Activated T-cell treated with anti-CD3 and anti-CD28 coated beads, Interleukin-2, amount 50 U/mL, for 1 hour (primary cell): Measurements from ENCODE around the gene HIPK1.
"Not testable (repeated sequence)": the region's sequence is repeated elsewhere in the genome, so short reads cannot be mapped to it uniquely, and the experiment has no call there.

Experiments
- DNase-seq: peaks from one replicate; pipeline ENCODE4 v3.0.0-alpha.2; 2020

The HIPK1 gene

DNA sequence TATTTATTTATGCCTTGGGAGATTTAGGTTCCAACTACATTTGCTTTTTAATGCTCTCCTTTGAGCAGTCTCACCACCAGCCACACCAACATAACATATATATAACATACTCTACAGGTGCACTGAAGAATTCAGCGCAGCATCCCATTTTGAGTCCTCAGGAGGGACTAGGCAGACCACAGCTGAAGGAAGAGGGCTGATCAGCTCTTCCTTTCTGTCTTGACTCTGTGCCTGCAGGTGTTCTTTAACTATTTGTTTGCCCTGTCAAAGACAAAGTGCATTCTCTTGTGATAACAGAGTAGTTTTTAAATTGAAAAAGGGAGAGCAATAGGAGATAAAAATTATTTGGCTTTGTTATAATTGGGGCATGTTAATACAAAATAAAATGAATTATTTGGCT, 17.0 kb downstream of the HIPK1 start:
- DNase-seq, result no peak

DNA sequence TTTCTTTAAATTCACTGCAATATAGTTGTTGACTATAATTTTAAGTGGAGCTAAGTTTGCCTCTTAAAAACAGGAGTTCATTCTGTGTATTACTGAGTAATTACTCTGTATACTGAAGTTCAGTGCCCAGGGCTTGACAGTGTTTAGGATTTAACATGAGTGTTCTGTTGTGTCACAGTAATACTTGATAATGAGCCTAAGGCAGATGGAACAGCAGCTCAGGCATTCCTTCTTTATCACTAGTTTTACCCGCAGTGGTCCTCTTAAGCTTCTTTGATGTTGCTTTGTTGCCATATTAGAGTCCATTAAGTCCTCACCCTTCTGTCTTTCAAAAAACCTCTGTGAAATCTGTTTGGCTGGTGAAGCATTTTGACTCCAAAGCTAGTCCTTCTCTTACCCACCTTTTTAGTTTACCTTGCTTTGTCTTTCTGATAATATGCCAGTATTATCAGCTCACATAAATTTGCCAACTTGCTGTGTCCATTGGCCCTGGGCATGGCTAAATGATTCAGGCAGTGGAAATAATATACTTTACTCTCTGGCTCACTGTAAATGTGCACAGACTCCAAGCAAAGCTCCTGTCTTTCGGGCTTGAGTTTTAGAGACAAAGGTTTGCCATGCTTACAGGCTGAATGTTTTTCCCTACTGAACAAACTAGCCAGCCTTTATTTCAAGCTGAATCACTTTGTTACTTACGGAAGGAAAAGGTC, 17.7 kb downstream of the HIPK1 start:
- no peak for DNase-seq

DNA sequence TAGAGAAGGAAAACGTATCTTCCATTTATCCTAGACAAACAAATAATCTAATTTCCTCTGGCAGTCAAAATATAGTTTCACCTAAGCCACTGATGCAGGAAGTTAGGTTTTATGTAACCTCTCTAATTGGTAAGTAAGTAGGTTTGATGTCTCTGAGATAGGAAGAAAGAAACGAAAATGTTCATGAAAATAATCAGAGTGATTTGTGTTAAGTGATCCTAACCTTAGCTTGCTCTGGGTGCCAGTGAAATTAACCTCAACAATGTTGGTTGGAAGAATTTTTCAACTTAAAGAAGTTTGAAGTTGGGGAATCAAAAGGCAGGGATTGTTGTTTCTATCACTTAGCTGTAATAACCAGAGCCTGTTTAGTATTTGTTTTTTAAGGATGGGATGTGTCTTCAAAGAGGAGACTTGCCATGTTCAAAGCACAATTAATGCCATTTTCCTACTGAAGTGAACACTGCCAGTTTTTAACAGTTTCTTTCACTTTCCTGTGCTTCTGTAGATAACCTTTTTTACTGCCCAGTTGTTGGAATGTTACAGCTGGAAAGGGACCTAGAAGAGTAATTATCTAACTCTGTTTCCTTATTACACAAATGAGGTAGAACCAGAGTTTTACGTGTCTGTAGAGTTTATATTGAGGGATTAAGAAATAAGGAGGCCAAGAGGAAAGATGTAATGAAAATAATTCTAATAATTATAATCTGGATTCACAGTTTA, 18.4 kb downstream of the HIPK1 start:
- DNase-seq, result no peak

DNA sequence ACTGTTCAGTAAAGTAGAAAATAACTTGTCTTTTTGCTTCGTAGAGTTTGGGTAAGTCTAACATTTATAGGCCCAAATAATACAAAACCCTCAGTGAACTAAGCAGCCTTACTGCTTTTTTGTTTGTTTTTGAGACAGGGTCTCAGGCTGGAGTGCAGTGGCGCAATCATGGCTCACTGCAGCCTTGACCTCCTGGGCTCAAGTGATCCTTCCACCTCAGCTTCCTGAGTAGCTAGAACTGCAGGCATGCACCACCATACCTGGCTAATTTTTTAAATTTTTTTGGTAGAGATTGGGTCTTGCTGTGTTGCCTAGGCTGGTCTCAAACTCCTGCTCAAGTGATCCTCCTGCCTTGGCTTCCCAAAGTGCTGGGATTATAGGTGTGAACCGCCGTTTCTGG, 19.0 kb downstream of the HIPK1 start:
- DNase-seq, result not testable (repeated sequence)

DNA sequence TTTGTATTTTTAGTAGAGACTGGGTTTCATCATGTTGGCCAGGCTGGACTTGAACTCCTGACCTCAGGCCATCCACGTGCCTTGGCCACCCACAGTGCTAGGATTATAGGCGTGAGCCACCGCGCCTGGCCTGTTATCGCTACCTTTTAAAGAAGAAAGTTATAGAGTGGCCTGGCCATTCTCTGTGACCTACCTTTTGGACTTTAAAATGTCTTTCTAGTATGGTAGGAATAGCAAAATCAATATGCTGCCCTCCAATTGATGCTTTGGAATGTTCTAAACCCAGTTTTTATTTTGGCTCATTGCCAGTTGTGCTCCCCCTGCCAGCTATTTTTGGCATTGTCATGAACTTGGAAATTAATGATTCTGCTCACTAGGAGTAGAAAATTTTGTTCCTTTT, 19.9 kb downstream of the HIPK1 start:
- DNase-seq, result no peak

DNA sequence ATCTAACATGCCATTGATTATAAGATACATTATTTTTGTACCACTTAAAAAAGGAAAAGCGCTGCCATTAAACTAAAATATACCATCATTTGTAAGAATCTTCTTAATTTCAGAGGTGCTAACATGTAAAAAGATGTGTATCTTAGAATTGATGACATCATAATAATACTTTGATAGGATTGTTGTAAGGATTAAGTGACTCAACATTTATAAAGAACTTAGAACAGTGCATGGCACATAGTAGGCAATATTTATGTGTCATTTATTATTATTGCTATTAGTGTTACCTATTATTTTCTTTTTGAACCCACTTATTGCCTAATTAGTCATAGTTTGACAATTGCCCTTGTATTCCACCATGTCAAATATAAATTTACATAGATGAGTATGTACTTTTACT, 21.8 kb downstream of the HIPK1 start:
- no peak for DNase-seq

DNA sequence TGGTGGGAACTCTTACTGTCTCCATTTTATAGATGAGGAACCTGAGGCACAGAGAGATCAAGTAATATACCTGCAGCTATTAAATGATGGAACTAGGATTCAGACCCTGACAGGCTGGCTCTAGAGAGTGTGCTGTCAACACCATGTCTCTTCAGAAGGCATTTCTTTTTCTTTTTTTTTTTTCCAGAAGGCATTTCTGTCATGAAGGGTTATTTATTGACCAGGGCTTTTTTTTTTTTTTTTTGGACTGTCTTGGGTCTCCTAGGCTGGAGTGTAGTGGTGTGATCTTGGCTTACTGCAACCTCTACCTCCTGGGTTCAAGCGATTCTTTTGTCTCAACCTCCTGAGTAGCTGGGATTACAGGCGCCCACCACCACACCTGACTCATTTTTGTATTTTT, 22.6 kb downstream of the HIPK1 start:
- DNase-seq, result no peak

DNA sequence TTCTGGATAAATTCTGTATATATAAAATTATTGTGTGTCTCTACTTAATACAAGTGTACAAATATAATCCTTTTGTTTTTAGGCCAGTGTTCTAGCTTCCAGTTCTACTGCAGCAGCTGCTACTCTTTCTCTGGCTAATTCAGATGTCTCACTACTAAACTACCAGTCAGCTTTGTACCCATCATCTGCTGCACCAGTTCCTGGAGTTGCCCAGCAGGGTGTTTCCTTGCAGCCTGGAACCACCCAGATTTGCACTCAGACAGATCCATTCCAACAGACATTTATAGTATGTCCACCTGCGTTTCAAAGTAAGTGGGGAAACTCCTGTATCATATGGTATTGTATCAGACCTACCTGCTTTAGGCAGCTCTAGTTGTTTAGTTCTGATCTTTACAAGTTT, 28.9 kb downstream of the HIPK1 start:
- no peak for DNase-seq

DNA sequence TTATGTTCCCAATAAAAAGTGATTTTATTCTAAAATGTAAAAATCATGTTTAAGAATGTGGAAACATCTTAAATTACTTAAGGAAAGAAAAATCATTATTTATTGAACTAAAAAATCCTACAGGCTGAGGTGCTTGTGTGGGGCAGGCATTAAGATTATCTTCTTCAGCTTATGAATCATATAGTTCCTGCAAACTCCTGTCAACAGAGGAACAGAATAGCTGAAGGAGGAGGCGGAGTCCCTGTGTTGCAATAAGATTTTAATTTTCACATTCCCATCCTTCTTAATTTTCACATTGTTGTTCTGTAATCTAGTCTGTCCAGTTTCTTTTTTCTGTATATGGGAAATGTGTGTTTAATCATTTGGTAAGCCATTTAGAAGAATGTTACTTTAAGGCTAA, 29.6 kb downstream of the HIPK1 start:
- DNase-seq, result no peak

DNA sequence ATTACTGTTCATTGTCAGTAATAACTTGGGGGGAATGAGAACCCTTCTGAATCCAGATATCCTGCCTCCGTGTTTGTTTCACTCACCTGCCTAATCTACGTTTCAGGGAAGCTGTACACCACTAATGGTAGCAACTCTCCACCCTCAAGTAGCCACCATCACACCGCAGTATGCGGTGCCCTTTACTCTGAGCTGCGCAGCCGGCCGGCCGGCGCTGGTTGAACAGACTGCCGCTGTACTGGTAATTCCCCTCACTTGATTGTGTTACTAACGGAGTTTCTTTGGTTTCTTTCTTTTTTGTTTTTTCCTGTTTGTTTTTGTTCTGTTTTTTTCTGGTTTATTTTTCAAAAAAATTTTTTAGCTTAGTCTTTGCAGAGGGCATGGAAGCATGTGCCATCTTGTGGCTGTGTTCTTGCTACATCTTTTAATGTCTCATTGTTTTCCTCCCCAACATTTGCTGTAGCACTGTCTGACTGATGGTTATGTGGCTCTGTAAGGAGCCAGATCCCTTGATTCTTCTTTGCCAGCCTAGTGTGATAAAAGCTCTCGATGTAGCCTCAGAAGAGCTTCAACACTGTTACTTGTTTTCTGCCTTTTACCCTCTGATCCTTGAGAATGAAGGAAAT, 34.3 kb downstream of the HIPK1 start:
- no peak for DNase-seq

DNA sequence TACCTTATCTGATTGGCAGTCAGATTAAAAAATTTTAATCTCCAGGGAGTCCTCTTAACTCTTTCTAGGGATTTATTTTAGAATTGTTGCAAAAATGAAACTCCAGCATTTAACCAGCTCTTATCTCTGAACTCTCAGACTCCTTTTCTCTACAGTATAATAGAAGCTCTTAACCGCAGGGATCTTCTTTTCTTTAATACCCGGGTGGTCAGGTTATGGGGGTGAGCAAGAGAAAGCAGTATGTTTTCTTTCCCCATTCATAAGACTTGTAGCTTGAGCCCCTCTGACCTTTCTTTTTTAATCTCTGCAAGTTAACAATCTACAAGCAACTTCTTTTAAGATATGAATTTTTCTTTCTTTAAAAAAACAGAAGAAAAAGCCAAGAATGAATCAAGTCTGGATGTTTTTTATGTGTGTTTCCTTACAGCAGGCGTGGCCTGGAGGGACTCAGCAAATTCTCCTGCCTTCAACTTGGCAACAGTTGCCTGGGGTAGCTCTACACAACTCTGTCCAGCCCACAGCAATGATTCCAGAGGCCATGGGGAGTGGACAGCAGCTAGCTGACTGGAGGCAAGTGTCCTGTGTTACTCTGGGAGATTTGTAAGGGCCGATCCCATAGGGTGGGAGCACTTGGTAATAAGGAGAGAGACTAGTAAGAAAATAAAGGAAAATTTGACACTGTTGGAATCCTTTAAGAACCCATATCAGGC, 36.7 kb downstream of the HIPK1 start:
- DNase-seq, result no peak

DNA sequence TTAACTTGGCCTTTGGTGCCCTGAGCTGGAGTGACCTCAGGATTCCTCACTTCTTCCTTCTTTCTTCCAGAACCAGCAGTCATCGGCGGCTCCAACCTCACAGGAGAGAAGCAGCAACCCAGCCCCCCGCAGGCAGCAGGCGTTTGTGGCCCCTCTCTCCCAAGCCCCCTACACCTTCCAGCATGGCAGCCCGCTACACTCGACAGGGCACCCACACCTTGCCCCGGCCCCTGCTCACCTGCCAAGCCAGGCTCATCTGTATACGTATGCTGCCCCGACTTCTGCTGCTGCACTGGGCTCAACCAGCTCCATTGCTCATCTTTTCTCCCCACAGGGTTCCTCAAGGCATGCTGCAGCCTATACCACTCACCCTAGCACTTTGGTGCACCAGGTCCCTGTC, 43.8 kb downstream of the HIPK1 start:
- DNase-seq, result no peak

DNA sequence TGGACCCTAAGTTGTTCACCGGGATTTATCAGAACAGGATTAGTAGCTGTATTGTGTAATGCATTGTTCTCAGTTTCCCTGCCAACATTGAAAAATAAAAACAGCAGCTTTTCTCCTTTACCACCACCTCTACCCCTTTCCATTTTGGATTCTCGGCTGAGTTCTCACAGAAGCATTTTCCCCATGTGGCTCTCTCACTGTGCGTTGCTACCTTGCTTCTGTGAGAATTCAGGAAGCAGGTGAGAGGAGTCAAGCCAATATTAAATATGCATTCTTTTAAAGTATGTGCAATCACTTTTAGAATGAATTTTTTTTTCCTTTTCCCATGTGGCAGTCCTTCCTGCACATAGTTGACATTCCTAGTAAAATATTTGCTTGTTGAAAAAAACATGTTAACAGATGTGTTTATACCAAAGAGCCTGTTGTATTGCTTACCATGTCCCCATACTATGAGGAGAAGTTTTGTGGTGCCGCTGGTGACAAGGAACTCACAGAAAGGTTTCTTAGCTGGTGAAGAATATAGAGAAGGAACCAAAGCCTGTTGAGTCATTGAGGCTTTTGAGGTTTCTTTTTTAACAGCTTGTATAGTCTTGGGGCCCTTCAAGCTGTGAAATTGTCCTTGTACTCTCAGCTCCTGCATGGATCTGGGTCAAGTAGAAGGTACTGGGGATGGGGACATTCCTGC, 46.2 kb downstream of the HIPK1 start:
- no peak for DNase-seq

DNA sequence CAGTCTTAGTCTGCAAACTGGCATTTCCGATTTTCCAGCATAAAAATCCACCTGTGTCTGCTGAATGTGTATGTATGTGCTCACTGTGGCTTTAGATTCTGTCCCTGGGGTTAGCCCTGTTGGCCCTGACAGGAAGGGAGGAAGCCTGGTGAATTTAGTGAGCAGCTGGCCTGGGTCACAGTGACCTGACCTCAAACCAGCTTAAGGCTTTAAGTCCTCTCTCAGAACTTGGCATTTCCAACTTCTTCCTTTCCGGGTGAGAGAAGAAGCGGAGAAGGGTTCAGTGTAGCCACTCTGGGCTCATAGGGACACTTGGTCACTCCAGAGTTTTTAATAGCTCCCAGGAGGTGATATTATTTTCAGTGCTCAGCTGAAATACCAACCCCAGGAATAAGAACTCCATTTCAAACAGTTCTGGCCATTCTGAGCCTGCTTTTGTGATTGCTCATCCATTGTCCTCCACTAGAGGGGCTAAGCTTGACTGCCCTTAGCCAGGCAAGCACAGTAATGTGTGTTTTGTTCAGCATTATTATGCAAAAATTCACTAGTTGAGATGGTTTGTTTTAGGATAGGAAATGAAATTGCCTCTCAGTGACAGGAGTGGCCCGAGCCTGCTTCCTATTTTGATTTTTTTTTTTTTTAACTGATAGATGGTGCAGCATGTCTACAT, 47.6 kb downstream of the HIPK1 start:
- DNase-seq, result no peak

DNA sequence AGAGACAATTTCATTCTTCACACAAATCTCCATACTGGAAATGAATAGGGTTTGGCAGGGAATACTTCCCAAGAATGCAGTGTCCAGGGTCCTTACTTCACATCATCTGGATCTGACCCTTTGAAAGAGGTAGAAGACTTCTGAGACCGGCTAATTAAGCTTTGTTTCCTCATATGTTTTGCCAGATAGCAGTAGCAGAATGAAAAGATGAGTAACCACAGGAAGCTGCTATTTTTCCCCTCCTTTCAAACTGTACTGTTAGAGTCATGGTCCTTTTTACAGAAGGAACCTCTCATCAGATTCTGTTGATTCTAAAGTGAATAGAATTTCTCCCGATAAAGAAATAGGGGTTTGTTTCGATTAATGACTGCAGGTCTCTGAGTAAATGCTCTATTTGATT, 48.8 kb downstream of the HIPK1 start:
- no peak for DNase-seq

DNA sequence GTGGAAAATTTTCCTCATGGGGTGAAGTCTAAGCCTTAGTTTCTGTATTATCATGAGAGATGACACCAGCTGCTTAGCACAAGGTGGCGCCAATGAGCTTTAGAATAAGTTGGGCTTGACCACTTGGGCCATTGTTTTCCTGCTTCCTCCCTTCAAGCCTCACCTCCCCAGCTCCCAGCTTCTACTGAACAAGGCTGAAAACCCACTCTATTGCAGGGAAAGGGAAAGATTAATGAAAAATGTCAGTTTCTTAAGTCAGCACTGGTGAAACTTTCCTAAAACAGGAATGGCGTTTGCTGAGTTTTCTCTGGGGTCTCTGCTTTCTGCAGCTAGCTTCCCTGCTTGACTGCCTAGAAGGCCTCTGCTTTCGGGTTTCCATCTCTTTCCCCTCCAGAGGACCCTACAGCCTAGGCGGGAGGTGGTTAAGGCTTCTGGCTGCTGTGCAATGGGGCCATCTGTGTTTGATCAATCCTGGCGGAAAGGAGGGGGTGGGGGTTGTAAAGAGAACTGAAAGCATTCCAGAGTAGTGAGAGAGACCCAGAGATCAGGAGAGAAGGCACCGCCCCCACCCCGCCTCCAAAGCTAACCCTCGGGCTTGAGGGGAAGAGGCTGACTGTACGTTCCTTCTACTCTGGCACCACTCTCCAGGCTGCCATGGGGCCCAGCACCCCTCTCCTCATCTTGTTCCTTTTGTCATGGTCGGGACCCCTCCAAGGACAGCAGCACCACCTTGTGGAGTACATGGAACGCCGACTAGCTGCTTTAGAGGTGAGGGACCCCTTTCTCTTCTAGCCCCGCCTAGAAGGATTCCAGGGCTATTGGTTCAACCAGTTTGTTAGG, 50.0 kb downstream of the HIPK1 start, which contains the start of gene OLFML3:
TSS of gene OLFML3 (plus strand) at position 612 of the 840 bp plus-strand sequence. CDS start at position 655, 43 bp downstream.
- DNase-seq, result no peak

DNA sequence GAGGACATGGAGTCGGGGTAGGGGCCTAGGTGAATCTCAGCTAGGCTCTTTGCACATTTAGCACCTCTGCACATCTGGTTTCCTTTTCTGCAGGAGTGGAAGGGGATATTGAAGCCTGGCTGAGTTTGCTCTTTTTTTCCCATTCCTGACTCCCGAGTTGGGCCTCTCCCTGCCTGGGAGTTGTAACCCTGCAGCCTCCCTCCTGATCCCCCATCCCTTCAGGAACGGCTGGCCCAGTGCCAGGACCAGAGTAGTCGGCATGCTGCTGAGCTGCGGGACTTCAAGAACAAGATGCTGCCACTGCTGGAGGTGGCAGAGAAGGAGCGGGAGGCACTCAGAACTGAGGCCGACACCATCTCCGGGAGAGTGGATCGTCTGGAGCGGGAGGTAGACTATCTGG, 51.0 kb downstream of the HIPK1 start:
- no peak for DNase-seq

DNA sequence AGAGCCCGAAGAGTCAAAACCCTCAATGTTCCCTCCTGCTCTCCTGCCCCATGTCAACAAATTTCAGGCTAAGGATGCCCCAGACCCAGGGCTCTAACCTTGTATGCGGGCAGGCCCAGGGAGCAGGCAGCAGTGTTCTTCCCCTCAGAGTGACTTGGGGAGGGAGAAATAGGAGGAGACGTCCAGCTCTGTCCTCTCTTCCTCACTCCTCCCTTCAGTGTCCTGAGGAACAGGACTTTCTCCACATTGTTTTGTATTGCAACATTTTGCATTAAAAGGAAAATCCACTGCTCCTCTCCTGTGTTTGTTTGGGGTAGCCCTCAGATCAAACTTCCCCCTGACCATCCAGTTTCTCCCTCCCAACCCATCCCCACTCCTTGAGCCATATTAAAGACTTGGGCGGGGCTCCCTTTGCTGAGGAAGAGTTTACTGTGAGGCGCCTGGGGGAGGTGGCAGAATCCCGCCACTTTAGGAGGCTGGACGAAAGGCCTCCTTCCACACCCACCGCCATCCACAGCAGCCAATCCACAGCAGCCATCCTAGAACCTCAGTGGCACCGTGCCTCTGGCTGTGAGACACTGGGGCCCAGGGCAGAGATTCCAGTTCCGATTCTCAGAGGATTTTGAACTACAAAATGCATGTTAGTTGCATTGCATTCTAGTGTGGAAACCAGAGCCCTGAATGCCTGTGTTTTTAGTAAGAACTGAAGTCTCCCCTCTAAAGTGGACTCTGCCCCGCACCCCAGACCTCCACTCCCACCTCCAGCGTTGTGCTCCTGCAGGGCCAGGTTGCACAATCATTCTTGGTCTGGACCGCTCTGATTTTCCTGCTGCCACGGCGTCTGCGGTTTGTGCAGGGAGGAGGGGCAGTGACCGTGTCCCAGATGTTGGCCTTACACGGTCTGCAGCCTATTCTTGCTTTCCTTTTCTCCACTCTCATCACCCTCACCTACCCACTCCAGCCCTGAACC, 53.1 kb downstream of the HIPK1 start:
- no peak for DNase-seq

DNA sequence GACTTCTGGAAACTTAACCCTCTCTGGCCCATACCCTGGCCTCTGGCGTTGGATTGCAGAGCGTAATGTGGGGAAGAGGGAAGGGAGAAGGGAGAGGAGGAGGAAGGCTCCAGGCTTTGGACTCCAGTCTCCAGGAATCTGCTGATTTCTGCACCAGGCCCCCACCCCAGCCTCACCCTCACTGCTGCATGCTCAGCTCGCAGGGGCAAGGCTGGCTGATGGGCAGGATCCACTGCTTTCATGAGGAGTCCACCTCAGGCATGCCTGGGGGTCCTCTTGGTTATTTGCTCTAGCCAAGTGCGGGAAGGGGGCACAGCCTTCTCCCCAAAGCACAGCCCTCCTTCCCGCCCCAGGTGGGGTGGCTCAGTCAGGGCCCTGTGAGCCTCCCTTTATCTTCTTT, 53.8 kb downstream of the HIPK1 start:
- DNase-seq, result no peak

DNA sequence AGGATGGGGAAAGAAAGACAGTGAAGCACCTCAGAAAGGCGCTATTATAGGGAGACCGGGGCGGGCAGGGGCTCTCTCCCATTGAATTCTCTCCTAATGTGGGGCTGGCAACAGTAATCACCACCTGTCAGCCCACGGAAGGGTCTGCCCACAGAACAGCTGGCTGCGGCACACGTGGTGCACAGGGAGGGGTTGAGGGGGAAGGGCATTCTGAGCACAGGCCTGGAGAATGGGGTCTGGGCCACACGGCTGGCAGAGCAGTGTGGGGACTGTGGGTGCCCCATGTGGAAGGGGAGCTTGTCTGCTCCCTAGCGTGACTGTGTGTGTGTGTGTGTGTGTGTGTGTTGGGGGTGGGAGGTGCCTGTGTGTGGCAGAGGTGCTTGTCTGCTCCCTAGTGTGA, 54.3 kb downstream of the HIPK1 start:
- no peak for DNase-seq
